ENCODE results near the gene SLF1.

GRCh38 chr5:94731471-94731870 is 113.0 kb downstream of the SLF1 start:
- TF ChIP-seq CTCF (conservative IDR thresholded peaks at IDR 0.05 in 1 of 2, IDR thresholded peaks at IDR 0.05 in 1 of 2; ENCODE audit: extremely low read depth in 1 of 2, insufficient read depth in 1 of 2, low read depth in 1 of 2, low read length in 2 of 2) = no peak
- no peak for TF ChIP-seq EZH2 (IDR thresholded peaks at IDR 0.05; ENCODE audit: borderline replicate concordance, low read length)

All from mammary epithelial cell (primary cell).